Activated T-cell treated with anti-CD3 and anti-CD28 coated beads for 48 hours (primary cell): Measurements from ENCODE around the gene MTHFD1L.
"Not testable (repeated sequence)": the region's sequence is repeated elsewhere in the genome, so short reads cannot be mapped to it uniquely, and the experiment has no call there.

Source experiments
- DNase-seq: peaks from one replicate; pipeline ENCODE4 v3.0.0-alpha.2; 2020; ENCODE audit warnings: low read depth

The MTHFD1L gene

DNA sequence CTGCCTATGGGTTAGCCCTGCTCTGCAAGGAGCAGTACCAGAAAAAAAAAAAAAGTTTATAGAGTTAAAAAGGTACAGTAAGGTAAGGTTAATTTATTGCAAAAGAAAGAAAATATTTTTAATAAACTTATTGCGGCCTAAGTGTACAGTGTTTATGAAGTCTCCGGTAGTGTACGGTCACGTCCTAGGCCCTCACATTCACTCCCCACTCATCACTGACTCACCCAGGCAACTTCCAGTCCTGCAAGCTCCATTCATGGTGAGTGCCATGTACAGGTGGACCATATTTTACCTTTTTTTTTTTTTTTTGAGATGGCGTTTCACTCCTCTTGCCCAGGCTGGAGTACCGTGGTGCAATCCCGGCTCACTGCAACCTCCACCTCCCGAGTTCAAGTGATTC, 258.1 kb downstream of the MTHFD1L start:
- DNase-seq = not testable (repeated sequence)

DNA sequence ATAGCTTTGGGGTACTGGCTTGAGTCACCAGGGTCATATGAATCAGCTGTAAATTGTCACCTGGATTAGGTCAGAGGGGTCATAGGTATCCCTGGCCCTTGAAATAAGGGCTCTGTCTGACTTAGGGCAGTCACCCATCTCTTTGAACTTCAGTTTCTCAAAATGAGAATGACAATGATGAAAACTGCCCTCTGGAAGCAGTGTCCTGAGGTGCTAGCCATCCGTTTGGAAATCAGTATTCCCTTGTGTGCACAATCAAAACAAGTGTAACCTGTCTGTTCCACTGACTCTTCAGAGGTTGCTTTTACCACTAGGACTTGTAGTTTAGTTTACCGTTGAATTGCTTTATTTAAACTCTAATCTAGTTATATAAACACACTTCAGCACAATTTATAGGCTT, 259.7 kb downstream of the MTHFD1L start:
- DNase-seq = not testable (repeated sequence)

DNA sequence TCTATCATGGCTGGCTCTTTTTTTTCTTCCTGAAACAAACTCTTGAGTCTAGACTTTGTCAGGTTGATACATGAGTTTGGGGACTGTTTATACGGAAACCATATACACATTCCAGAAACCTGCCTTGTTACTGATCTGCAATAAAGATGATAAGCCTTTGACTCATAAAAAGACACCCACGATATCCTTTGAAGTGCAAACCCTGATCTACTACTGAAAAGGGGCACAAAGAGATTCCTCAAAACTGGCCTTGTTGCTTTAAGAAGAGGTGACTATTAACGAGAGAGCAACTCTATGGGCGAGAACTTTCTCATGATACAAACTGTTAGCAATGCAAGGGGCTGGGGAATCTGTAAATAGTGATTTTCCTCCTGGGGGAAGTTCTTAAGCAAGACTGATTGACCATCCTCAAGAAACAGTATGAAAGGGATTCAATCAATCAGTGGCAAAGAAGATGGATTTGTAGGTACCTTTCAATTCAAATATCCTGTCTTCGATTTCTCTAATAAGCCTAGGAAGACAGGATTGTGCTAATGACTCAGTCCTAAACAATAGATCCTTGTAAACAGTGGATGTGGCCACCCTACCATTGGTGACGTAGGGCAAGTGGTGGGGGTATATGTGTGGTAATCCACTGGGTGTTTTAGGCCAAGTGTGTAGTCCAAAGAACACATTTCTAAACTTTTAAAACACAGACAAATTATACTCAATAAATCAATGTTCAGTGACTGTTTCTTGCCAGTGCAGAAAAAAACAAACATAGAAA, 260.3 kb downstream of the MTHFD1L start:
- not testable (repeated sequence) for DNase-seq

DNA sequence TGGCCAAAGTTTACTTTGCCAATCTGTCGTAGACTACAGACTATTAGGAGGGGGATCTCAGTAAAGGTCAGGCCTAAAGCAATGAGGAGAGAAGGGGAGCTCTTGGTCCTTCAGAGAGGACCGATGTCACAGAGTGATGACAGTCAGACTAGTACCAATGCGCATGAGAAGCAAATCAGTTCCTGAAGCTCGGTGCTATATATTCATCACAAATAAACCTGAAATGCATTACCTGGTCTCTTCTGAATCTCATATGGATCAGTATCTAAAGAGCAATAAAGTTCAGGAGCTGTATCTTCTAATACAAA, 260.9 kb downstream of the MTHFD1L start:
- DNase-seq = not testable (repeated sequence)

DNA sequence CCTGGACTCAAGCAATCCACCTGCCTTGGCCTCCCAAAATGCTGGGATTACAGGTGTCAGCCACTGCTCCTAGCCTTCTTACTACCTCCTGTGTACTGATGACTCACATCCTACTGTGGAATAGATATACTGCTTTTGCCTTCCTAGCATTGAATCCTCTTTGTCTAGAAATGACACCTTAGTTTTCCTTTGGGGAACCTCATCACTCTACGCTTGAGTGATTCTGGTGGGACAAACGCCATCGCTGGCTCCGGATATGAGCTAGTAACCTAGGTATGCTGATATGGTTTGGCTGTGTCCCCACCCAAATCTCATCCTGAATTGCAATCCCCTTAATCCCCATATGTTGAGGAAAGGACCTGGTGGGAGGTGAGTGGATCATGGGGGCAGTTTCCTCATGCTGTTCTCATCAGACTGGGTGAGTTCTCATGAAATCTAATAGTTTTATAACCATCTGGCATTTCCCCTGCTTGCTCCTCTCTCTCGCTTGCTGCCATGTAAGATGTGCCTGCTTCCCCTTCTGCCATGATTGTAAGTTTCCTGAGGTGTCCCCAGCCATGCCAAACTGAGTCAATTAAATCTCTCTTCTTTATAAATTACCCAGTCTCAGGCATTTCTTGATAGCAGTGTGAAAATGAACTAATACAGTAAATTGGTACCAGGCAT, 261.8 kb downstream of the MTHFD1L start:
- not testable (repeated sequence) for DNase-seq

DNA sequence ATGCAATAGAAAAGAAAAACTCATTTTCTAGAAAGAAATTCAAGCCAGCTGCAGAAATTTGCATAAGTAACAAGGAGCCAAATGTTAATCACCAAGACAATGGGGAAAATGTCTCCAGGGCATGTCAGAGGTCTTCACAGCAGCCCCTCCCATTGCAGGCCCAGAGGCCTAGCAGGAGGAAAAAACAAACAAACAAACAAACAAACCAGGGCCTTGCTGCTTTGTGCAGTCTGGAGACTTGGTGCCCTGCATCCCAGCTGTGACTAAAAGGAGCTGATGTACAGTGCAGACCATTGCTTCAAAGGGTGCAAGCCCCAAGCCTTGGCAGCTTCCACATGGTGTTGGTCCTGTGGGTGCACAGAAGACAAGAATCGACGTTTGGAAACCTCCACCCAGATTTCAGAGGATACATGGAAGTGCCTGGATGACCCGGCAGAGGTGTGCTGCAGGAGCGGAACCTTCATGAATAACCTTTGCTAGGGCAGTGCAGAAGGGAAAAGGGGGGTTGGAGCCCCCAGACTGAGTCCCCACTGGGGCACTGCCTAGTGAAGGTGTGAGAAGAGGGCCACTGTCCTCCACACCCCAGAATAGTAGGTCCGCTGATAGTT, 263.4 kb downstream of the MTHFD1L start:
- no peak for DNase-seq

DNA sequence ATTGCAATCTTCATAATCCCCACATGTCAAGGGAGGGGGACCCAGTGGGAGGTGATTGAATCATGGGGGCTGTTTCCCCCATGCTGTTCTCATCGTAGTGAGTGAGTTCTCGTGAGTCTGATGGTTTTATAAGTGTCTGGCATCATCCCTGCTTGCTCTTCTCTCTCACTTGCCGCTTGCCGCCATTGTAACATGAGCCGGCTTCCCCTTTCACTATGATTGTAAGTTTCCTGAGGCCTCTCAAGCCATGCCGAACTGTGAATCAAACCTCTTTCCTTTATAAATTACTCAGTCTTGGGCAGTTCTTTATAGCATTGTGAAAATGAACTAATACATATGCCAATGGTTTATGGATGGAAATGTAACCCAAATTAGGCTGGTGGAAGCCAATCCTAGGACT, 264.8 kb downstream of the MTHFD1L start:
- DNase-seq = no peak

DNA sequence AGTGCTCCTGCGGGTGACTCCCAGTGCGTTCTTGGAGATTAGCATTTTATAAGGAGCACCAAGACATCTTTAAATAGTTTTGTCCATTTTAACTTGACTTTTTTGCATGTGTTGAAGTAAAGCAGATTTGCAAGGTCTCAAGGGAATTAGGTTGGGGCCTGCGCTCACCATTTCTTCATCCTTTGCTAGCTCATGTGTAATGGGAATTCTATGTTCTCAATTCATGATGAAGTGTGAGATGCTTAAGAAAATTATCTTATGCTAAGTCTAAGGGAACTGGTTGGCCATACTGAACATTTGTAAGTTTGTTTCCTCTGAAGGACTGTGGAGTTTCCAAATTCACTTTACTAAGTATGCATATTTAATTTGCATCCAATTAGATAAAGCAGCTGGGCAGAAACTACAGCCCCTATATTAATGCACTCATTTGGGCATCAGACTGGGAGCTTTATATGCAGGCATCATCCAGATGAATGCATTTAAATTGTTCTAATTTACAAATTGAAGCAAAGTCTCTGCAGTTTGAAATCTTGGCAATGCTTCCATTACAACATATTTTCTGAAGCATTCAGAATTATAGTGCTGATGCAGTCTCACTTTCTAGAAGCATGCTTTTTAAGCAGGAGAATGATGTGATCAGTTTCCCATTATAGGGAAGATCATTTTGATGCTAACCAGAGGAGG, 266.0 kb downstream of the MTHFD1L start:
- no peak for DNase-seq

DNA sequence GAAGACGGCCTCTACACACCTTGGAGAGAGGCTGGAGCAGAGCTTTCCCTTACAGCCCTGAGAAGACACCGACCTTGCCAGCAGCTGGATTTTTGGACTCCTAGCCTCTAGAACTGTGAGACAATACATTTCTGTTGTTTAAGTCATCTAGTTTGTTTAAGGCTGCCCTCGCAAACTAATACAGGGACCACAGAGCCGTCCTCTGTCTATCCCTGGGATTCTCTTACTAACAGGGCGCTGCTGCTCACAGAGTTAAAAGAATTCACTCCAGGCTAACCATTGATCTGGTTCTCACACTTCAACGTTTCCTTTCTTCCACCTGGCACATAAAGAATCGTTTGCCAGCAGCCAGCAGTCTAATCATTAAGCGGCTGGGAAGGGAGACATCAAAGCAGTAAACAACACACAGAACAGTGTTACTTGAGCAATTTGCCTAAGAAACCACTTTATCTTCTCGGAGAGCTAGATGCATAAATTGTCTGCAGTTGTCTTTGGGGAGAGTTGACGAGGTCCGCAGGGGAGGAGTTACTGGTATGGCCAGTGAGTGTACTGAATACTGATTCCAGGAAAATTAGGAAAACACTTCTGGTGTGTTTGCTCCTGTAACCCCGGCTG, 270.7 kb downstream of the MTHFD1L start:
- DNase-seq = no peak

DNA sequence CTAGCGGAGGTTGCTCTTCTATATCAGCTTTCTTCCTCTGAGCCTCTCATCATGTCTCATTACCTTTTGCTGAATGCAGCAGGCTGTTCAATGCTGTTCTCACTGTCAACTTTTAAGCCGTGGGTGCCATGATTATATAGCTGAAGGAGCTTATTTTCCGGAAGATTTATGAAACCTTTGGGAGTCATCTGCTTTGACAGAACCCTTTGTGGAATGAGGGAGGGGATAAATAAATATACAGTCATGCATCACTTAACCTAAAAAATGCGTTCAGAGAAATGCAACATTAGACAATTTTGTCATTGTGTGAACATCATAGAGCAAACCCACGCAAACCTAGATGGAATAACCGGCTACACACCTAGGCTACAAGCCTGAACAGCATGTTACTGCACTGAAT, 272.0 kb downstream of the MTHFD1L start:
- DNase-seq = no peak

DNA sequence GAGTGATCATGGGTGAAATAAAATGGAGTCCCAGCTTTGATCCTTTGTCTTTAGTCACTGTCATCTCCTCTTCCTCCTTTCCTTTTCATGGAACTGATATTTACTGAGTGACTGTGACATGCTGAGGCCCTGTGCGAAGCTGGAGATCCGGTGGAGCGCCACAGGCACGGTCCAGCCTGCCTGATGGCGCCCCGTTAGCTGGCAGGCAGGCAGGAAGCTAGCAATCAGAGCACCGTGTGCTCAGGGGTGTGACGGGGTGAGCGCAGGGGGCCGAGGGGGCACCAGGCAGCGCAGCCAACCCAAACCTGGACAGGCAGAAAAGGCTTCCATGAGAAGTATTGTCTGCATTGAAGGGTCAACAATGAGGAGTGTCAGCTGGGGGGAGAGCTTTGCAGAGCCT, 274.0 kb downstream of the MTHFD1L start:
- DNase-seq = no peak

DNA sequence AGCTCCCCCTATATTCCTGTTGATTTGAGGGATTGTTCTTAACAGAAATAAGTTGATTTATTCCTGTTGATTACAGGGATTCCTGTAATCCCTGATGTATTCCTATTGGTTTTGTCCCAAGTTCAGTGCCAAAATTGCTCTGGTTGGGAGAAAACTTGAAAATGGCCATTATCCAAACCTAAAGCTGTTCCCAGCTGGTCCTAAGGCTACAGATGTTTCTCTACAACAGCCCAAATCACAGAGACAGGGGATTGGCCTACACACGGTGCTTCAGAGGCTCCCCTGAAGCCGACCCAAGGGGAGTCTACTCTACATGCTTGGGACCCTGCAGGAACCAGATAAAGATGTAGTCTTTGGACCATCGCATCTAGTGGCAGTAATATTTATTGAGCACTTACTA, 275.3 kb downstream of the MTHFD1L start:
- DNase-seq = no peak

DNA sequence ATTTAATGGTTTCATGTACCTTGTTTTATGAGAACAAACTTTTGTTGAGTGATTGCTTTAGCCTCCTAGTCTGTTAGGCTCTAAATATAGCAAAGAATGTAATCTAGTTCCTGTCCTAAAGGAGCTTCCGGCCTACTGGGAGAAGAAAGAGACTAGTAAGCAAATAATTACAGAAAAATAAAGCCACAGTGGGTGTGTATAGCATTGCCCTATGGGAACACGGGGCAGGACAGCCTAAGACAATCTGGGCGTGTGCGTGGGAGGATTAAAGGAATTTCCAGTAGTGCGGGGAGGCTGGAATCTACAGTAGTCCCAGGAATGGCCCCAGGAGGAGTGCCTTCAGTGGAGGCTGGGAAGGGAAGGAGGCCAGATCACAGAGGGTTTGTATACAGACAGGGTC, 276.2 kb downstream of the MTHFD1L start:
- no peak for DNase-seq

DNA sequence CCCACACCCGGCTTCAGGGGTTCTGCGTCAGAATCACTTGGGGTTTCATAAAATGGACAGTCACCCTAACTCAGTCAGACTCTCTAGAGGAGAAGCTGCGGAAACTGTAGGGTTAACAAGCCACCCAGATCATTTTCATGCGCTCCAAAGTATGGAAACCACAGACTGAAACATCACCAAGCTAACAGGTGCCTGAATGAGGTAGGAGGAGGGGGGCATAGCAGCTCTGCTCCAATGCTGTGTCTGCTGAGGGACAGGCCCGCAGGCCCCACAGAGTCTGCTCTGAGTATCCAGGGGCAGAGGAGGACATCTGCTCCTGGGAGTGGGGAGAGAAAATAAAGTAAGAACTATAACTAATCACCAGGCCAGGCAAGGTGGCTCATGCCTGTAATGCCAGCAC, 277.2 kb downstream of the MTHFD1L start:
- no peak for DNase-seq

DNA sequence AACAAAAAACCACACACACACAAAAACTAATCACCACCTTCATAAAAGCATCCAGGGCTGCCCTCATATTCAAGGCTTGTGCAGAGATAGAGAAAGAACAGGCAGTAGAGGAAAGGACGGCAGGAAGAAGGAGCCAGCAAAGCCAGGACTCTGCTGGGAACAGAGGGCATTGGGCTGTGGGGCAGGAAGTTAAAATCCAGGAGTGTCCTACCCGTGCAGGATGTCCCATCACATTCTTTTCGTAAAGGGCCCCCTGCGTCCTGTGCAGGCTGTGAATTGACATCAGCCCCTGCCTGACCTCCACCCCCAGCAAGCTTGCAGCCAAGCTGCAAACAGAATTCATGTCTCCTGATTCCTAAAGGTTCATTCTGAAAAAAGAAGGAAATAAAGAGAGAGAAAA, 277.8 kb downstream of the MTHFD1L start:
- DNase-seq = no peak

DNA sequence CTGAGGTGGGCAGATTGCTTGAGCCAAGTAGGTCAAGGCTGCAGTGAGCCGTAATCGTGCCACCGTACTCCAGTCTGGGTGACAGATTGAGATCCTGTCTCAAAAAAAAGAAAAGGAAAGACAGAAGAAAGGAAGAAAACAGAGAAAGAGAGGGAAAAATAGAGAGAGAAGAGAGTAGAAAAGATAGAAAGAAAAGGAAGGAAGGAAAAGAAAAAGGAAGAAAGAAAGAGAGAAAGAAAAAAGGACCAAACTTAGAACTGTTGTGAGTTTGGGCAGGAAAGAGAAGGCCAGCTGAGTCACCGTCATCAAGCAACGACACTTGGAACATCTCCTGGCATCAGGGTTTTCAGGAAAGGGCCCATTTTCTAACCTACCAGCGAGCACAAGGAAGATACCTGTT, 278.3 kb downstream of the MTHFD1L start:
- no peak for DNase-seq

DNA sequence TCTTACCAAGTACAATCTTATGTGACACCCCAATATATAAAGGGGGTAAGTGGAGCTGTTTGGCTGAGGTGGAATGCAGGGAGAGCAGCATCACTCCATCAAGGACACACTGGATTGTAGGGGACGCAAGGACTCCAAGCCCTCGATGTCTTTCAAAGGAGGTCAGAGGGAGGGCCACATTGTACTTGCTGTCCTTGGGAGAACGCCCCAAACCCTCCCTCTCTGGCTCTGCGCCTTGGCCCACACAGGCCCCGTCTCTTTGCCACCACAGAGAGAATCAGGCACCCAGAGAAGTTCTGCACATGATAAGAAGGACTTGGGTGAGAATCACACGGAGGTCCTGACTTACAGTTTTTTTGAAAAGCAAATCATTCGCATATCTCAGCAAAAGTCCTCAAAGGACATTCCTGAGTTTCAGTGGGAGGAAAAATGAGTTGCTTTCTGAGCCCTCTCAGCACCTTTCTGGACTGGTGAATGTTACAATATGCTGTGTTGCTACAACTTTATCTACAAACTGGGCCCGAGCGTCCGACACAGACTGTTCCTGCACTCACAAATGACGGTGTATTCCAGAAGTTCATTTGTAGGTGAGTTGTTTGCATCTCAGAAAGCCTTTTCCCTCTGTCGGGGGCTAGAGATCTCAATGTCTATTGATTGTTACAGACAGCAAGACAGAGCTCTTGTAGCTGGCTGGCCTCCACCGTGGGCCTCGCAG, 281.8 kb downstream of the MTHFD1L start:
- DNase-seq = no peak

DNA sequence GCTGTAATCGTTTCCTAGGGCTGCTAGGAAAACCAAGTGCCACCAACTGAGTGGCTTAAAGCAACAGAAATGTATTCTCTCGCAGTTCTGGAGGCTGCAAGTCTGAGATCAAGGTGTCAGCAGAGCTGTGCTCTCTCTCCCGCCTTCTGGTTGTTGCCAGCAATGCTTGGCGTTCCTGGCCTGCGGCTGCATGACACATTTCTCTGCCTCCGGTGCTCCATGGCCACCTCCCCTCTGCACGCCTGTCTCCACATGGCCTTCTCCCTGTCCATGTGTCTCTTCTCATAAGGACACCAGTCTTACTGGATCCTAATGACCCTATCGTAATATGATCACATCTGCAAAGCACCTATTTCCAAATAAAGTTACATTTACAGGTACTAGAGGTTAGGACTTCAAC, 282.6 kb downstream of the MTHFD1L start:
- no peak for DNase-seq

DNA sequence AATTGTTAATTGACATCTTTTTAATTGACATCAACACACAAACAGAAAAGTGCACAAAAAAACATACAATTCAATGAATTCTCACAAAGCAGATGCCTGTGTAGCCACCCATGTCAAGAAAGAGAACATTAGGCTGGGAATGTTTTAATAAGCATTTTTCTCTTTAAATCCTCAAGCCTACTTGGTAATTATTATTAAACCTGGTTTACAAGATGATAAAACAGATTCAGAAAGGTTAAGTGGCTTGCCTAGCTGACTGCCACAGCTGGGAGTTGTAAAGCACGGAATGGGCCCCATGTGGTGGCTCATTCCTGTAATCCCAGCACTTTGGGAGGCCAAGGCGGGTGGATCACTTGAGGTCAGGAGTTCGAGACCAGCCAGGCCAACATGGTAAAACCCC, 284.3 kb downstream of the MTHFD1L start:
- no peak for DNase-seq
